ENCODE results near the gene ACOT6.
"Not testable (repeated sequence)": the region's sequence is repeated elsewhere in the genome, so short reads cannot be mapped to it uniquely, and the experiment has no call there.

Gene ACOT6

DNA sequence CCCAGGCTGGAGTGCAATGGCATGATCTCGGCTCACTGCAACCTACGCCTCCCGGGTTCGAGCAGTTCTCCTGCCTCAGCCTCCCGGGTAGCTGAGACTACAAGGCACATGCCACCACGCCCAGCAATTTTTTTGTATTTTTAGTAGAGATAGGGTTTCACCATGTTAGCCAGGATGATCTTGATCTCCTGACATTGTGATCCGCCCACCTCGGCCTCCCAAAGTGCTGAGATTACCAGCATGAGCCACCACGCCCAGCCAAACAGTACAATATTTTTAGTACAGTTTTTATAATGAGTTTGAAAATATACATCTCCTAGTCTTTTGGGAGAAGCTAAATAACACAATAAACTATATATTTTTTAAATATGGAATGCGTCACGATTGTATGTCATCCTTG is 46.9 kb downstream of the ACOT6 start:
- not testable (repeated sequence) for DNase-seq

DNA sequence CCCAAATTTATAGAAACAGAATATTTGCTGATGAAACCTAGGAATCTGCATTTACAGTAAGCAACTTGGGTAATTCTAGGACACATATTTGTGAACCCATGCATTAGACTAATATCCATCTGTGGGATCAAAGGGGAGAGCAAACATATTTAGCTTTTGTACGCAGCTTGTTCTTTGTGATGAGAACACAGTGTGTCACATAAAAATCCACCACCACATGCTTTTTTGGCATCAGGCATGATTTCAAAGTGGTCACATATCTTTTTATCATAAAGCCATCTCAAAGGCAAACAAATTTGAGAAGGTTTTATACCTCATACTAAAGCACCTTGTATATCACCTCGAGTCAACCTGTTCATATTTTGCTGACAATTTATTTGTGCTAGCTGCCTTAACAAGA is 48.2 kb downstream of the ACOT6 start:
- DNase-seq = no peak

DNA sequence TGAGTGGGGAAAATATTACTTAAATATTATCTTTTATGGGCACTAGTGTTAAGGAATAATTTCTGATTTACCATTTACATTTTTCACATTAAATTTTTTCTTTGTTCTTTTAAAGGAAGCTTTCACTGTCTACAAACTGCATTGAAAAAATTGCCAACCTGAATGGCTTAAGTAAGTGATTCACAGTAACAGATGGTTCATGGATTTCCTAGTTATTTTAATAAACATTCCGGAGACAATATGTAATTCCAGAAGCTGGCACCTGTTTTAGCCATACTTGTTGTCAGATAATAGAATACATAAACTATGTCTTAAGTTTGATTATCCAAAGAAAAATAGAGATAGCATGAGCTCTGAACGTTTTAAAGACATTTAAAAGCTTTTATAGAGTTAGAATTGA is 49.6 kb downstream of the ACOT6 start:
- DNase-seq = no peak

DNA sequence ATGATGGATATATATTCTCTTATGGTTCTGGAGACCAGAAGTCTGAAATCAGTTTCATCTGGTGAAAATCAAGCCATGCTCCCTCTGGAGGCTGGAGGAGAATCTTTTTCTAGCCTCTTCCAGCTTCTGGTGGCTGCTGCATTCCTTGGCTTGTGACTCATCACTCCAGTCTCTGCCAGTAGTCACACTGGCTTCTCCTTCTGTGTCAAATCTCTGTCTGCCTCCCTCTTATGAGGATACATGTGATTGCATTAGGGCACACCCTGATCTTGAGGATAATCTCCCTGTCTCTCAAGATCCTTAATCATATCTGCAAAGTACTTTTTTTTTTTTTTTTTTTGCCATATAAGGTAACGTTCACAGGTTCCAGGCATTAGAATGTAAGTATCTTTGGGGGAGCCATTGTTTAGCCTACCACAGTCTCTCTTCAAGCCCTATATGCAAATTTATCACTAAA is 50.2 kb downstream of the ACOT6 start:
- DNase-seq = no peak

DNA sequence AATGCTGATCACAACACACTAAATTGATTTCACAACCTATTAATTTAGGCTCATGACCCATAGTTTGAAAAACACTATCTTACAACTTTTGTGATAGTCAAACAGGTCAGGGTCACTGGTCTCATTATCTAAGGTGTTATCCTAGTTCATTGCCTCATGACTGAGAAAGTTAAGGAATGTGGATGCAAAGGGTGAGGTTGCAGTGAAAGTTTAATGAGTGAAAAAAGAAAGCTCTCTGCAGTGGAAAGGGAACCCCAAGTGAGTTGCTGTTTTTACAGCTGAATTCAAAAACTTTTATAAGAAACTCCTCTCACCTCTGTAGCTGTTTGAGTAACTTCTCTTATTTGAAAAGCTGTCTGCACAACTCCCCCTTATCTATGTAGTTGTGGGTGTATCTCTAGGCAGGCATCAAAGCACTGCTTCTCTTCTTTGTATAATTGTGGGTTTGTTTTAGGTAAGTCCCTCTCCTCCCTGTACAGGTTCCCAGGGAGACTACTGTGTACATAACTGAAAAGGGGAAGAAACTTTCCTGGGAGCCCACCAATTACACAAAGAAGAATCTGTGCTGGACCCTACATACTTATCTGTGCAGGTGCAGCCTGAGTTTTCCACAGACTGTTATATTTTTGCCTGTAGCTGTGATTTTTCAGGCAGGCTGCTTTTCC is 51.4 kb downstream of the ACOT6 start:
- DNase-seq = no peak

DNA sequence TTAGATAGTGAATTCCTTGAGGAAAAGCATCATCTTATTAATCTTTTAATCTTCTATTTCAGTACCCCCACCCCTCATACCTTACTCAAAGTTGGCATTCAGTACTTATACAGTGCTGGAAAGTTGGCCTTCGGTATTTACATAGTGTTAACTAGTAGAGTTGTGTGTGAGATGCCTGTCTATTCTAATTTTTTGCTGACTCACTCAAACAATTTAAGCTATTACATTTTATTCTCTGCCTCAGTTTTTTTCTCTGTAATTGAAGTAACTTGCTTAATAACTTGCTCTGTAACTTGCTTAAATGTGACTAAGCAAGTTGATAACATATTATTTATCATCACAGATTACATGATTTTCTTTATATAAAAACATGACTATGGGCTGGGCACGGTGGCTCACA is 52.8 kb downstream of the ACOT6 start:
- DNase-seq = no peak

DNA sequence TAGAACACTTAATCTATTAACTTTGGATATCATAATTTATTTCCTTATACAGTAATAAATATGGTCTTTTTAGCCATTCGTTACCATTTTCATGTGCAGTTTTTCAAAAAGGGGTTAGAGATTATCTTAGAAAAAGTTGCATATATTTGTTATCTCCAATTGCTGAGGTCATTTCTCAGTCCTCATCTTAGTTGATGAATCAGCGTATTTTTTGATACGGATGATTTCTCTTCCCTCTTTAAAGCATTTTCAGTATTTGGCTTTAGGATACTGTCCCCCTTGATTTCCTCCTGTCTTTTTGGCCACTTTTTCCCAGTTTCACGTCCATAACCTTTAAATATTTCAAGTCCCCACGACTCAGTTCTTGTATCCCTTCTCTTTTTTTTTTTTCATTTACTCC is 54.3 kb downstream of the ACOT6 start:
- DNase-seq = no peak

DNA sequence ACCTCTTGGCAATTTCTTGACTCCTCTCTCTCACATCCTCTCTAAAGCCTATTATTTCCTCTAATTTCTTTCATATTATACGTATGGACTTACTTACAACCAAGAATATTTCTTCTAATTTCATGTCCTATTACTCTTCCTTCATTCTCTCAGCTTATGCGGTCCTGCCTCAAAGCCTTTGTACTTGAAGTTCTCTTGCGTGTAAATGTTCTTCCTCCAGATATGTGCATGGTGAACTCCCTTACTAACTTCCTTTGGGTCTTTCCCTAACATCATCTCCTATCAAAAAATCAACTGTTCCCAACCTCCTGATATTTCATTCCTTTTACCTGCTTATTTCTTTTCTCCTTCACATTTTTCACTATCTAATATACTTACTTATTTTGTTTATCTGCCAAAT is 55.5 kb downstream of the ACOT6 start:
- DNase-seq = no peak
